ENCODE measurements around the gene IFI16. TPM values are rescaled to one million over a fixed set of nuclear protein-coding genes. Genes with fewer than 3 reads are reported as not detected.
"Not testable (repeated sequence)": the region's sequence is repeated elsewhere in the genome, so short reads cannot be mapped to it uniquely, and the experiment has no call there.

IFI16 gene
- total RNA-seq, 1 donor from 2014 or later = 34.3 TPM

DNA sequence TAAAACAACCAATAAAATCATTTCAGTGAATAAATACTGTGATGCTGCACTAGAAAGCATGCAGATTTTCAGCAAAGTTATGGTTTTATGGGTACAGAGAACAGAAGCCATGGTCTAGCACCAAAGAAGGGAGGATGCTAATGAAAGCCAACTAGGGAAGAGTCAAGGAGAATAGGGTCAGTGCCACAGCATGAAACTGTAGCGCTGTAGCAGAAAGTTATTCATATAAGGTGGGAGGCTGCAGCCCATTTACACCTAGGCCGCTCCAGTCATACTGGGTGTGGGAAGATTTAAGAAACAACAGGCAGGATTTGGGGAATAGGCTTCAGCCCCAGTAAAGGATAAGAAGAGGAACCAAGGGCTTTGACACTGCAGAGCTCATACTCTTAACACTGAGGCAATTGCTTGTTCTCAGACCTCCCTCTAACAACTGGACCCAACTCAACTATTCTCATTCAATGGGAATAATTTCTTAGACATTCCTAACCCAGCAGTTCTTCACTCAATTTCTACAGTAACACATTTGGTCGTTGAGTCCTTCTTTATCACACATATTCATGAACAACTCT lies 4.4 kb downstream of the IFI16 start:
- no peak for DNase-seq (ENCODE audit: low read depth)
- Histone ChIP-seq H3K4me3 (ENCODE audit: low read depth, low read length) (no peak overlapping the region), H3K27me3 (ENCODE audit: control insufficient read depth, insufficient read depth, low read length) (no peaks in the 10 kb centered on the region), H3K36me3 (ENCODE audit: control insufficient read depth, insufficient read depth, low read length) (no peaks in the 10 kb centered on the region)
- TF ChIP-seq, protein P1, sequence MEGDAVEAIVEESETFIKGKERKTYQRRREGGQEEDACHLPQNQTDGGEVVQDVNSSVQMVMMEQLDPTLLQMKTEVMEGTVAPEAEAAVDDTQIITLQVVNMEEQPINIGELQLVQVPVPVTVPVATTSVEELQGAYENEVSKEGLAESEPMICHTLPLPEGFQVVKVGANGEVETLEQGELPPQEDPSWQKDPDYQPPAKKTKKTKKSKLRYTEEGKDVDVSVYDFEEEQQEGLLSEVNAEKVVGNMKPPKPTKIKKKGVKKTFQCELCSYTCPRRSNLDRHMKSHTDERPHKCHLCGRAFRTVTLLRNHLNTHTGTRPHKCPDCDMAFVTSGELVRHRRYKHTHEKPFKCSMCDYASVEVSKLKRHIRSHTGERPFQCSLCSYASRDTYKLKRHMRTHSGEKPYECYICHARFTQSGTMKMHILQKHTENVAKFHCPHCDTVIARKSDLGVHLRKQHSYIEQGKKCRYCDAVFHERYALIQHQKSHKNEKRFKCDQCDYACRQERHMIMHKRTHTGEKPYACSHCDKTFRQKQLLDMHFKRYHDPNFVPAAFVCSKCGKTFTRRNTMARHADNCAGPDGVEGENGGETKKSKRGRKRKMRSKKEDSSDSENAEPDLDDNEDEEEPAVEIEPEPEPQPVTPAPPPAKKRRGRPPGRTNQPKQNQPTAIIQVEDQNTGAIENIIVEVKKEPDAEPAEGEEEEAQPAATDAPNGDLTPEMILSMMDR (IDR thresholded peaks at IDR 0.05; ENCODE audit: insufficient read depth, low read length, poor library complexity, severe bottlenecking) = no peak

DNA sequence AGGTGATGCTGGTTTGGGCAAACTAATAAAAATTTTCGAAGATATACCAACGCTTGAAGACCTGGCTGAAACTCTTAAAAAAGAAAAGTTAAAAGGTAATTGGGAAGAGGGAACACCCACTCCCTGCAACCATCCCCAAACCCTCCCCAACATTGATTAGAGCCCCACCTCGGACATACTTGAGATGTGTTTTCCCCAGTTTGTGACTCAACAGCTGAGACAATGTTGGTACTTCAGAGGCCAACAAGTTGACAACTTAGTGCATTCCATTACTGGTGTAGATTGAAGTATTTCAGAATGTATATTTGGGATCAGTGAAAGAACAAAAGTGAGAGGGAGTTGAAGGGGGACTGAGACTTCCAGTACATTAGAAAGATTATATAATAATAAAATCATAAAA lies 5.1 kb downstream of the IFI16 start:
- no peak for DNase-seq (ENCODE audit: low read depth)
- Histone ChIP-seq H3K36me3 (ENCODE audit: control insufficient read depth, insufficient read depth, low read length) (no peaks in the 10 kb centered on the region), H3K27me3 (ENCODE audit: control insufficient read depth, insufficient read depth, low read length) (no peaks in the 10 kb centered on the region), H3K4me3 (ENCODE audit: low read depth, low read length) (no peak overlapping the region)
- TF ChIP-seq, protein P1 (IDR thresholded peaks at IDR 0.05; ENCODE audit: insufficient read depth, low read length, poor library complexity, severe bottlenecking) = no peak

DNA sequence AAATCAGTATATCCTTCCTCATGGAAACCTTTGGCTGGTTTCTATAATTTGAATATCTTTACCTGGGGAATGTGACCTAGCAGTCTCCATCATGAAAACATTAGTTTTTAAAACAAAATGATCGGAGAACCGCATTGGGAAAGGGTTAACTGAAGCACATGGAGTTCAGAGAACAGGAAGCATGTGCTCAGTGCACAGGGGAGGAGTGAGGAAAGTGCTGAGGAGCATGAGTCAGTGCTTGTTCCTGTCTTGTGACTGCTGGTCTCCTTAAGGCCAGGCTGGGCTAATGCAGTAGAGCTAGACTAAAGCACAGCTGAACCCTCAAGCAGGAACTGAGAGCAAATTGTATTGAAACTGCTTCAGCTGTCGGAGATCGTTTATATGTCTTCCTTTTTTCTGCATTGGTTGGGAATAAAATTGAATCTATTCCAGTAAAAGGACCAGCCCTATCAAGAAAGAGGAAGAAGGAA lies 5.8 kb downstream of the IFI16 start:
- Histone ChIP-seq H3K4me3 (ENCODE audit: low read depth, low read length) (no peak overlapping the region), H3K27me3 (ENCODE audit: control insufficient read depth, insufficient read depth, low read length) (no peaks in the 10 kb centered on the region), H3K36me3 (ENCODE audit: control insufficient read depth, insufficient read depth, low read length) (no peaks in the 10 kb centered on the region)
- TF ChIP-seq, protein P1 (IDR thresholded peaks at IDR 0.05; ENCODE audit: insufficient read depth, low read length, poor library complexity, severe bottlenecking) = no peak
- peak; percentile 65 for DNase-seq (ENCODE audit: low read depth)

DNA sequence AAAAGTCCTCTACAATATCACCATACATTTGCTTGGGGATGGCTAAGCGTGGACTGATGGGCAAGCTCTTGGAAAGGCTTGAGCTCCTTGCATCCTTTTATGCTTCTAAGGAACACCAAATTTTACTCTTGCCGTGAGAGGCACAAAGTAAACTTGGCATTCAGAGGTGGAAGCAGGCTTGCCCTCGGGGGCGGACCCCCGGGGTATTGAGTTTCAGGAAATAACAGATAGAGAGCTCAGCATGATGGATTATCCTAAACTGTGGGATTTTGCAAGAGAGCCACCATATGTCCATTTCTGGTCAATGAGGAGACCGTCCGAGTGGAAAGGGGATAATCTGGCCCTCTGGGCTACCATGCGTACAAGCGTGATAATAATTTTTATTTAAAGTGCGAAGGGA lies 14.0 kb downstream of the IFI16 start:
- Histone ChIP-seq H3K36me3 (ENCODE audit: control insufficient read depth, insufficient read depth, low read length) (no peaks in the 10 kb centered on the region), H3K27me3 (ENCODE audit: control insufficient read depth, insufficient read depth, low read length) (no peaks in the 10 kb centered on the region), H3K4me3 (ENCODE audit: low read depth, low read length) (no peak overlapping the region)
- TF ChIP-seq, protein P1 (IDR thresholded peaks at IDR 0.05; ENCODE audit: insufficient read depth, low read length, poor library complexity, severe bottlenecking) = no peak
- no peak for DNase-seq (ENCODE audit: low read depth)

GRCh38 chr1:159025043-159025442 lies 15.3 kb downstream of the IFI16 start:
- H3K27me3 ChIP-seq (ENCODE audit: control insufficient read depth, insufficient read depth, low read length) = no peaks in the 10 kb centered on the region
- no peak overlapping the region for H3K4me3 ChIP-seq (ENCODE audit: low read depth, low read length)
- TF ChIP-seq, protein P1 (IDR thresholded peaks at IDR 0.05; ENCODE audit: insufficient read depth, low read length, poor library complexity, severe bottlenecking) = no peak
- H3K36me3 ChIP-seq (ENCODE audit: control insufficient read depth, insufficient read depth, low read length) = no peaks in the 10 kb centered on the region
- DNase-seq (ENCODE audit: low read depth) = no peak

DNA sequence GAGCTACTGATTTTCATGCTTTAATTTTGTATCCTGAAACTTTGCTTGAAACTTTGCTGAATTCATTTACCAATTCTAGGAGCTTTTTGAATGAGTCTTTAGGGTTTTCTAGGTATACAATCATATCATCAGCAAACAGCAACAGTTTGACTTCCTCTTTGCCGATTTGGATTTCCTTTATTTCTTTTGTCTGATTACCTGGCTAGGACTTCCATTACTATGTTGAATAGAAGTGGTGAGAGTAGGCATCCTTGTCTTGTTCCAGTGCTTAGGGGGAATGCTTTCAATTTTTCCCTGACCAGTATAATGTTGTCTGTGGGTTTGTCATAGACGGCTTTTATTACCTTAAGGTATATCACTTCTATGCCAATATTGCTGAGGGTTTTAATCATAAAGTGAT lies 17.1 kb downstream of the IFI16 start:
- H3K36me3 ChIP-seq (ENCODE audit: control insufficient read depth, insufficient read depth, low read length); H3K27me3 ChIP-seq (ENCODE audit: control insufficient read depth, insufficient read depth, low read length); DNase-seq (ENCODE audit: low read depth); H3K4me3 ChIP-seq (ENCODE audit: low read depth, low read length): not testable (repeated sequence)
